ENCODE data around the gene COX8A.

COX8A gene

DNA sequence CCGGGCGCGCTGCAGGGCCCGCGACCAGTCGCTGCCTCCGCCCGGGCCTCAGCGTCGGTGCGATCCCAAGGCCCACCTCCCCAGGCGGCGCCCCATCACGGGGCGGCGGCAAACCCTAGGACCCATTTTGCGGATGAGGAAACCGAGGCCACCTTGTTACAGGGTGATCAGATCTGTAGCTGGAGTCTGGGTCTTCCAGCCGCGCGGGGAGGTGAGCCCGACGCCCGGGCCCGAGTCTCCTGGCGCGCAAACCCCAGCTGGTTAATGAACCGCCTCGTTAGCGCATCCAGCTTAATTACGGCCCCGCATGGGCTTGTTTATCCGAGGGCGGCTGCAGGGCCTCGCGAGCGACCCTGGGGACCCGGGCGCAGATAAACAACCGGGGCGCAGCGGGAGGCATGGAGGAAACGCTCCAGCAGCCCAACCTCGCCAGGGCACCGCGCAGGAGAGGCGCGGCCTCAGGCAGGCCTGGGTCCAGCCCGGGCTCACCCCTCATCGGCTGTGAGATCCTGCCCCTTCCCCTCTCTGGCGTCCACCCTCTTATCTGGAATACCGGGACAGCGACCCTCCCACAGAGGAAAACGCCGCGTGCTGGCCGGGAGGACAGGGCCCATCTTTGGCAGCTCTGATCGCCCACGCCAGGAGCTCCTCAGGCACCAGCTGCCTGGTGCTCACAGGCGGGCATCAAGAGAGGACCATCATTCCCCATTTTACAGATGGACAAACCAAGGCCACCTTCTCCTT lies 26.5 kb downstream of the COX8A start:
- TF ChIP-seq, protein P1, sequence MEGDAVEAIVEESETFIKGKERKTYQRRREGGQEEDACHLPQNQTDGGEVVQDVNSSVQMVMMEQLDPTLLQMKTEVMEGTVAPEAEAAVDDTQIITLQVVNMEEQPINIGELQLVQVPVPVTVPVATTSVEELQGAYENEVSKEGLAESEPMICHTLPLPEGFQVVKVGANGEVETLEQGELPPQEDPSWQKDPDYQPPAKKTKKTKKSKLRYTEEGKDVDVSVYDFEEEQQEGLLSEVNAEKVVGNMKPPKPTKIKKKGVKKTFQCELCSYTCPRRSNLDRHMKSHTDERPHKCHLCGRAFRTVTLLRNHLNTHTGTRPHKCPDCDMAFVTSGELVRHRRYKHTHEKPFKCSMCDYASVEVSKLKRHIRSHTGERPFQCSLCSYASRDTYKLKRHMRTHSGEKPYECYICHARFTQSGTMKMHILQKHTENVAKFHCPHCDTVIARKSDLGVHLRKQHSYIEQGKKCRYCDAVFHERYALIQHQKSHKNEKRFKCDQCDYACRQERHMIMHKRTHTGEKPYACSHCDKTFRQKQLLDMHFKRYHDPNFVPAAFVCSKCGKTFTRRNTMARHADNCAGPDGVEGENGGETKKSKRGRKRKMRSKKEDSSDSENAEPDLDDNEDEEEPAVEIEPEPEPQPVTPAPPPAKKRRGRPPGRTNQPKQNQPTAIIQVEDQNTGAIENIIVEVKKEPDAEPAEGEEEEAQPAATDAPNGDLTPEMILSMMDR (IDR thresholded peaks at IDR 0.05; ENCODE audit: low read depth, low read length), result no peak
- no peak overlapping the region for H3K4me3 ChIP-seq (ENCODE audit: low read depth, low read length)
- in situ Hi-C loops (cut with HindIII; ENCODE audit: low sequenced_read_pairs), result loop anchor here (10.0 kb wide), 2 partner anchors 114 to 164 kb away; partner anchors contain the start of gene MACROD1
- no peak for DNase-seq (ENCODE audit: low read depth, low spot score)

DNA sequence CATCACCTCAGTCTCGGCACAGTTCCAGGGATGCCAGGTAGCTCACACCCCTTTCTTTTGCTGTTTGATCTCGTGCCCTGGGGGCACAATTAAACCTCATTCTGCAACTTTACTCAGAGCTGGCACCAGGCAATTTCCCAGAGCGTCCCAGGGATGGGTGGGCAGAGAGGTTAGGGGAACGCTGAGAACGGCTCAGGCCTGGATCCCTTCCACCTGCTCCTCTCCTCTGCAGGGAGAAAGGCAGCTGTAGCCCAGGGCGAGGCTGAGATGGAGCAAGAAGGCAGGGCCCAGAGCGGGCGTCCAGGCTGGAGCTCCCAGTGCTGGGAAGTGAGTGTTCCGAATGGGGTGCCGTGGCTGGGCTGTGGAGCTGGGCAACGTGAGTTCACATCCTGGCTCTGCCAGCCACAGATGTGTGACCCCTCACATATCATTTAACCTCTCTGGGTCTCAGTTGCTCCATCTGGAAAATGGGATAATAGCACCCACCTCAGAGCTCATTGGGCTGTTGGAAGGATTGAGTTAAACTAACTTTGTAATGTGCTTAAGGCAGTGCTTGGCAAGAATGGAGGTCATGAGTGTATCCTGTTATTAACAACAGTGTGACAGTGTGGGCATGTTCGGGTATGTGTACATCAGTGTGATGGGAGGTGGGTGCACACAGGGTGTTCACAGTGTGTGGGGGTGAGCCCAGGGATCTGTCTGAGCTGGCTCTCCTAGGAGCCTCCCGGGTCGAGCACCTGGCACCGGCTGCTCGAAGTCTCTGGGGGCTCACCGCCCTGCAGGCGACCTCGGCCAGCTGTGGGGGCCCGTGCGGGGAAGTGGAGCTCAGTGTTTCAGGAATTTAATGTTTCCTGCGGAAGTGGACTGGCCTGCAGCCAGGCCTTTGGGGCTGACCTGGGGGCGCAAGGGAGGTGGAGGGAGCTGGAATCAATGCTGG lies 27.3 kb downstream of the COX8A start:
- TF ChIP-seq, protein P1 (IDR thresholded peaks at IDR 0.05; ENCODE audit: low read depth, low read length), result no peak
- H3K4me3 ChIP-seq (ENCODE audit: low read depth, low read length), result no peak overlapping the region
- in situ Hi-C loops (cut with HindIII; ENCODE audit: low sequenced_read_pairs), result loop anchor here (10.0 kb wide), 2 partner anchors 113 to 163 kb away; partner anchors contain the start of gene MACROD1
- no peak for DNase-seq (ENCODE audit: low read depth, low spot score)

DNA sequence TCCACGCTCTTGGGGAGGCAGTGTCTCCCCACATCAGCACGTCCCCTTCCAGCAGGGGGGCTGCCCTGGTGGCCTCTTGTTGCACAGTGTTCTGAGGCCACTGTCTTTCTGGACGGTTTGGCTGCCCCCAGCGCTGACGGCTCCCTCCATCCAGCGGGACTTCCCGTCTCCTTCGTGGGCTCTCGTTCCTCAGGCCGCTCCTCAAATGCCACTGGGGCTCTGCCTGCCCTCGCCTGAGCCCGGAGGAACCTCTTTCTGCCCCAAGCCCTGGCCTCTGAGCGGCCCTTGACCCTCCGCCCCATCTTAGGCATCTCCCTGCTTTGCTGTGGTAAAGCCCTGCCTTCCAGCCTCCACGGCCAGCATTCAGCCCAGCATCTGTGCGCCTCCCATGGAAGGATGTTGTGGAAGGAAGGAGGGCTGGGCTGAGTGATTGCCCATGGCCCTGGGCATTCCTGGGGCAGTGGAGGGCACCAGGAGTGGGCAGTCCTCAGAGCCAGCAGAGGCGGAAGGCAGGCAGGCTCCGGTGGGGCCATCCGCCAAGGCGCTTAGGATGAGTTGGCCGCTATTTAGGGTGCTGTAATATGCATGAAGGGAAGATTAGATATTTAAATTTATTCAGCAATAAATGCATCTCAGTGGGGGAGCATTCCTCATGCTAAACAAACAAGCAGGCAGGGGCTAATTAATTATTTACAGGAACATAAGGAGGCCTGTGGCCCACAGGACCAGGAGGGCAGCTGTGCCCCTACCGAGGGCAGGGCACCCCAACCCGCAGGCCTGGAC lies 29.6 kb downstream of the COX8A start:
- TF ChIP-seq, protein P1 (IDR thresholded peaks at IDR 0.05; ENCODE audit: low read depth, low read length), result no peak
- in situ Hi-C loops (cut with HindIII; ENCODE audit: low sequenced_read_pairs), result loop anchor here (10.0 kb wide), 2 partner anchors 111 to 161 kb away; partner anchors contain the start of gene MACROD1
- H3K4me3 ChIP-seq (ENCODE audit: low read depth, low read length), result no peak overlapping the region
- no peak for DNase-seq (ENCODE audit: low read depth, low spot score)

DNA sequence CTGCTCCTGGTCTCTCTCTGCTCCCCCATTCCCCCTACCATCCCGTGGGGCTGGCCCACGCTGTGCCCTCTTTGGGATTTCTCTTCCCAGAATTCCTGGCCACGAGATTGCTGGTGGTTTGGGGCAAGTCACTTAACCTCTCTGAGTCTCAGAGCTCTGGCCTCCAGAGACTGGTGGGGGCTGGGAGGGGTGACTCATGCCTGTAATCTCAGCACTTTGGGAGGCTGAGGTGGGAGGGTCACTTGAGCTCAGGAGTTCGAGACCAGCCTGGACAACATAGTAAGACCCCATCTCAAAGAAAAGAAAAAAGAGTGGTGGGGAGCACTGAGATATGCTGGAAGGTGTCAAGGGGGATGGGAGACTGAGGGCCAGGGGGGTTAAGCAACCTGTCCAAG lies 30.2 kb downstream of the COX8A start:
- DNase-seq (ENCODE audit: low read depth, low spot score), result no peak
- in situ Hi-C loops (cut with HindIII; ENCODE audit: low sequenced_read_pairs), result loop anchor here (10.0 kb wide), 2 partner anchors 110 to 160 kb away; partner anchors contain the start of gene MACROD1
- no peak overlapping the region for H3K4me3 ChIP-seq (ENCODE audit: low read depth, low read length)
- TF ChIP-seq, protein P1 (IDR thresholded peaks at IDR 0.05; ENCODE audit: low read depth, low read length), result no peak

DNA sequence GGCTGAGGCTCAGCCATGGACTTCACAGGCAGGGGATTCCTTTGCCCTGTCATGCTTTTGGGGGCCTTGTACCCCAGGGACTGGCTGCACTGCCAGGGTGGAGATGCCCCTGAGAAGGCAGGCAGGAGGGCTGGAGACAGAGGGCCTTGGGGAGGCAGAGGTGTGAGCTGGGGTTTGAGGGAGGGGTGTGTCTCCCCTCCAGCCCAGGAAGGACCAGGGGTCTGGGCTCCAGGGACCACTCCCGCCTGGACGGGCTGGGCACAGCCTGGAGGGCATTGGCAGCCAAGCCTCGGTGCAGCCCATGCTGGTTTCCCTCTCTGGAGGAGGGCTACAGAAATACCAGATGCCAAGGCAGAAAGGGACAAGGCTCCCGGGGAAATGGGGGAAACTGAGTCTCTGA lies 31.3 kb downstream of the COX8A start:
- no peak for DNase-seq (ENCODE audit: low read depth, low spot score)
- in situ Hi-C loops (cut with HindIII; ENCODE audit: low sequenced_read_pairs), result loop anchor here (10.0 kb wide), 2 partner anchors 109 to 159 kb away; partner anchors contain the start of gene MACROD1
- TF ChIP-seq, protein P1 (IDR thresholded peaks at IDR 0.05; ENCODE audit: low read depth, low read length), result no peak
- no peak overlapping the region for H3K4me3 ChIP-seq (ENCODE audit: low read depth, low read length)

DNA sequence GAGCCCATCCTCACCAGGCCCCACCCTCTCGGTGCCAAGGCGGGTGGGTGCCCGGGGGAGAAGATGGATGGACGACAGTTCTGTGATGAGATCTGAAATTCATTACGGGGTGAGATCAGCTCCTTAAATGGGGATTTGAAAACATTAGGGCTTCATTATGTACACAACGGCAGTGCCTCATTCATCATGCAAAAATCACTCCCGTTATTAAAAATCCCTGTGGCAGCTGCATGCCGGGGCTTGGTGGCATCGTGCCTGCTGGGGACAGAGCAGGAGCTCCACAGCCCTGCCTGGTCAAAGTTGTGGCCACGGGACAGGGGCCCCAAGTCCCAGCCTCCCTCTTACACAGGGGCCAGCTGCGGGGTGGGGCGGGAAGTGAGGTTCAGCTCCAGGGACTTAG lies 32.0 kb downstream of the COX8A start:
- DNase-seq (ENCODE audit: low read depth, low spot score), result no peak
- in situ Hi-C loops (cut with HindIII; ENCODE audit: low sequenced_read_pairs), result loop anchor here (10.0 kb wide), 2 partner anchors 108 to 158 kb away; partner anchors contain the start of gene MACROD1

More for the DNA sequence above, 32.0 kb downstream of the COX8A start:
- no peak overlapping the region for H3K4me3 ChIP-seq (ENCODE audit: low read depth, low read length)
- TF ChIP-seq, protein P1 (IDR thresholded peaks at IDR 0.05; ENCODE audit: low read depth, low read length), result no peak

All from astrocyte of the spinal cord (primary cell).